GM23338 (cell line): ENCODE measurements around the gene ZNHIT1.

Source experiments
- CTCF ChIP-seq, 2 experiments: fragments of 200-600 bp in 1 of 2; sonication (generic) in 1 of 2; conservative IDR thresholded peaks; 2 replicates each; pipeline versions ENCODE4 v1.5.1 to v1.6.1; 2016 to 2017; ENCODE audit warnings: antibody characterized with exemption in 2 of 2, low read depth in 2 of 2, mild to moderate bottlenecking in 2 of 2, moderate library complexity in 1 of 2
- EZH2 ChIP-seq: fragments of 200-600 bp; sonication (generic); IDR thresholded peaks from one replicate; pipeline ENCODE4 v1.8.0; 2017; ENCODE audit warnings: antibody characterized with exemption, mild to moderate bottlenecking, low read depth; ENCODE audit not compliant: unreplicated experiment
- NANOG ChIP-seq: IDR thresholded peaks from 2 replicates; pipeline ENCODE4 v1.6.1; 2016; ENCODE audit warnings: antibody characterized with exemption, borderline replicate concordance

- TF ChIP-seq EZH2 (no peak), CTCF (conservative IDR thresholded peaks at IDR 0.05; ENCODE audit: low read depth in 2 of 2) (no peak), NANOG (no peak)
These were observed 11.9 kb upstream of the ZNHIT1 start for GRCh38 chr7:101205901-101206664.
